Activated T-cell treated with anti-CD3 and anti-CD28 coated beads for 1 hour (primary cell): ENCODE measurements around the gene PLA2G3.

ENCODE experiments used
- DNase-seq: peaks from one replicate; pipeline ENCODE4 v3.0.0-alpha.2; 2020; ENCODE audit warnings: low read depth

PLA2G3 gene

GRCh38 chr22:31085928-31086327, 54.4 kb downstream of the PLA2G3 start:
- DNase-seq, result no peak

- no peak for DNase-seq
Measured at GRCh38 chr22:31085493-31085824, 54.8 kb downstream of the PLA2G3 start.

- peak; percentile 82 for DNase-seq
Measured at GRCh38 chr22:31084811-31085492, 55.4 kb downstream of the PLA2G3 start.
